ENCODE results near the gene PFN3. TPM values are rescaled to one million over a fixed set of nuclear protein-coding genes. Genes with fewer than 3 reads are reported as not detected.
A peak's percentile ranks its signal among the peaks of the same experiment; 100 is the strongest.

PFN3 gene
- total RNA-seq, 2 donors from 2014 or later: not detected

DNA sequence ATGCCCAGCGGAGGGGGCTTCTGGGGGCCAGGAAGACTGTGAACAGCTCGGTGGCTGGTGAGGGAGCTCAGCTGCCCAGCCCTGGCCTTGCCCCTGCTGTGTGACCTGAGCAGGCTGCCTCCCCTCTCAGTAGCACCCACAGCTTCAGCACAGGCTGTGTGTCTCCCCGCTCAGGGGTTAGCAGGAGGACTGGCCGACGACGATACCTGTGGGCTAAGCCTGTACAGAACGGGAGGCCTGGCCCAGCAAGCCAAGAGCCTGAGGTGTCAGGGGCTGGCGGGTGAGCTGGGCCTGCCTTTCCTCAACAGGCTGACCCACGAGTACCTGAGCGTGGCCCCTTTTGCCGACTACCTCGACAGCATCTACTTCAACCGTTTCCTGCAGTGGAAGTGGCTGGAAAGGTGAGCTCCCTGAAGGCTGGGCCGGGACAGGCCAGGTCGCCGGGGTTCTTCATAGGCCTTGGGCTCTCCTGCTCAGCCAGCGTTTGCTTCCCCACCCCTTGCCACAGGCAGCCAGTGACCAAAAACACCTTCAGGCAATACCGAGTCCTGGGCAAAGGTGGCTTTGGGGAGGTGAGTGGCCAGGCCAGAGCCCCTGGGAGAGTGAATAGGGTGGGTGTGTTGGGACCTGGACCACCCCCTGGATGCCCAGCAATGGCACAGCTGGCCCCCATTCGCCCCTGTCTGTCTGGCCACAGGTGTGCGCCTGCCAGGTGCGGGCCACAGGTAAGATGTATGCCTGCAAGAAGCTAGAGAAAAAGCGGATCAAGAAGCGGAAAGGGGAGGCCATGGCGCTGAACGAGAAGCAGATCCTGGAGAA lies 32.6 kb upstream of the PFN3 start:
- Mint-ChIP-seq H3K4me3 (peak overlapping the region; percentile 70 to 95), H3K27me3 (ENCODE audit: low read depth) (no peaks in the 10 kb centered on the region), H3K9me3 (no peaks in the 10 kb centered on the region), H3K4me1 (ENCODE audit: low read depth) (peaks cover 87% of the 10 kb centered on the region), H3K36me3 (ENCODE audit: insufficient read depth in 2 of 2) (peaks cover 14 to 25% of the 10 kb centered on the region in 2 donors), H3K27ac (peak overlapping the region; percentile 38)
- ATAC-seq (replicated peaks in 1 of 2): no peak
- DNase-seq: no peak

DNA sequence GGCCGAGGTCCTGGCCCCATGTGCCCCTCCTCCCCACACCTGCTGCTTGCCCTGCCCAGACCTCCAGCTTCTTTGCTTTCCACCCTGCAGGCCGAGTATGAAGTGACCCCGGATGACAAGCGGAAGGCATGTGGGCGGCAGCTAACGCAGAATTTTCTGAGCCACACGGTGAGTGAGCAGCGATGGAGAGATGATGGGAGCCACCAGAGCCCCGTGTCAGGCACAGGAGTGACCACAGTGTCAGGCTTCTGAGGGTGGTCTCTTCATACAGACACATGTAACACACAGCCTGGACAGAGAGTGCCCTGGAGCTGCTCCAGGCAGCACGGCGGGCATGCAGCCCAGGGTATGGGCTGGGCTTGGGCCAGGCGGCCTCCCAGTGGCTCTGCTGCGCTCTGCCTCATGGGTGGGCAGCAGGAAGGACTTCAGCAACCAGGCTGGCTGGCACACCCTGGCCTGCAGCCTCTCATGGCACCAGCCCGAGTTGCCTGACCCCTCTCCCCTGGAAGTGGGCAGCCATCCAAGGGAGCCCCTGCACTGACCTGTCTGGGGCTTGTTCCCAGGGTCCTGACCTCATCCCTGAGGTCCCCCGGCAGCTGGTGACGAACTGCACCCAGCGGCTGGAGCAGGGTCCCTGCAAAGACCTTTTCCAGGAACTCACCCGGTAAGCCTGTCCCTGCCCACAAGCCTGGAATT lies 31.8 kb upstream of the PFN3 start:
- Mint-ChIP-seq H3K4me1 (ENCODE audit: low read depth) (peaks cover 82% of the 10 kb centered on the region), H3K27me3 (ENCODE audit: low read depth) (no peaks in the 10 kb centered on the region), H3K36me3 (ENCODE audit: insufficient read depth in 2 of 2) (peaks cover 9 to 20% of the 10 kb centered on the region in 2 donors), H3K27ac (peak overlapping the region; percentile 91), H3K9me3 (no peaks in the 10 kb centered on the region), H3K4me3 (peak overlapping the region; percentile 93 to 95)
- ATAC-seq (replicated peaks in 1 of 2): peak; percentile 1 to 4
- DNase-seq: peak; percentile 62 to 67

DNA sequence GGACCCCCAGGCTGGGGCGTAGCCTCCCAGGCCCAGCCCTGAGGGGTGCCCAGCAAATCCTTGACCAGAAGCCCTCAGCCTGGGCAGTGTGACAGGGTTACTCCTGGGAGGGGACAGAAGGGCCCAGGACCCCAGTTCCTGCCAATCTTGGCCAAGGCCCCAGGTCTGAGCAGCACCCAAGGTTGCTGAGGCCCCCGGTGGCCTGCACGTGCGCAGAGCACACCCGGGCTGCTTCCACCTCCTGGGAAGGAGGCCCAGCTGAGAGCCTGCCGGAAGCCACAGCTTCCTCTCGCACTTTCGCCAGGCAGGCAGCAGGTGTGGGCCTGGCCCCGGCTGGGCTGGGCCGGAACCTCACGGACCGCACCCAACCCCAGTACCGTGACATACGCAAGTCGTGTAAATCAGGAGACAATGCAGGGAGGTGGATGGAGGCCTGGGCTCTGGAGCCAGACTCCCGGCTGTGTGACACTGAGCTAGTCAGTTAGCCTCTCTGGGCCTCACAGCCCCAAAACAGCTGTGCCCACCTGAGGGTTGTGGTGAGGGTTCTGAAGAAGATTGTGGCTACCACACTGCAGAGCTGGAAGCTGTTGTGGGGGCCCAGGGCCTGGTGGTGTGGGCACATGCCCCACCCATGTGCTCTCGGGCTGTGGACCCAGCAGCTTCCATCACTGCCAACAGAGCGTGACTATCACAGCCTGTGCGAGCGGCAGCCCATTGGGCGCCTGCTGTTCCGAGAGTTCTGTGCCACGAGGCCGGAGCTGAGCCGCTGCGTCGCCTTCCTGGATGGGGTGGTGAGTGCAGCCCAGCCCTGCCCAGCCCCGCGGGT lies 31.1 kb upstream of the PFN3 start:
- Mint-ChIP-seq H3K27me3 (ENCODE audit: low read depth) (no peaks in the 10 kb centered on the region), H3K4me3 (peak overlapping the region; percentile 93 to 95), H3K9me3 (no peaks in the 10 kb centered on the region), H3K4me1 (ENCODE audit: low read depth) (peaks cover 77% of the 10 kb centered on the region), H3K27ac (peak overlapping the region; percentile 91), H3K36me3 (ENCODE audit: insufficient read depth in 2 of 2) (peaks cover 6 to 15% of the 10 kb centered on the region in 2 donors)
- peak; percentile 72 to 86 for DNase-seq
- peak; percentile 40 to 56 for ATAC-seq (replicated peaks in 1 of 2)

DNA sequence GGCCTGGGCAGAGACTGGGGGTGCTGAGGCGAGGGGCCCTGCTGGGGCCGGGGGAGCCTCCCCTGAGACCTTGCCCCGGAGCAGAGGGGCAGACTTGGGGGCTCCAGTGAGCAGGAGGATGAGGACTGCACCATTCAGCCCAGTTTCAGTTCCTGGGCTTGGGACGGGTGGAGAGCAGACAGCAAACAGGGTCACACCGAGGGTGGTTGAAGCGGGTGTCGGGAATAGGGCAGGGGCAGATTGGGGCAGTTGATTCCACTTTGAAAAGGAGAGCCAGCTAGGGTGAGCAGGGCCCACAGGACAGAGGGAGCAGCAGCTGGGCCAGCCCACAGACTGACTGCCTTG lies 30.5 kb upstream of the PFN3 start:
- peaks cover 6 to 16% of the 10 kb centered on the region in 2 donors for H3K36me3 Mint-ChIP-seq (ENCODE audit: insufficient read depth in 2 of 2)
- peaks cover 77% of the 10 kb centered on the region for H3K4me1 Mint-ChIP-seq (ENCODE audit: low read depth)

DNA sequence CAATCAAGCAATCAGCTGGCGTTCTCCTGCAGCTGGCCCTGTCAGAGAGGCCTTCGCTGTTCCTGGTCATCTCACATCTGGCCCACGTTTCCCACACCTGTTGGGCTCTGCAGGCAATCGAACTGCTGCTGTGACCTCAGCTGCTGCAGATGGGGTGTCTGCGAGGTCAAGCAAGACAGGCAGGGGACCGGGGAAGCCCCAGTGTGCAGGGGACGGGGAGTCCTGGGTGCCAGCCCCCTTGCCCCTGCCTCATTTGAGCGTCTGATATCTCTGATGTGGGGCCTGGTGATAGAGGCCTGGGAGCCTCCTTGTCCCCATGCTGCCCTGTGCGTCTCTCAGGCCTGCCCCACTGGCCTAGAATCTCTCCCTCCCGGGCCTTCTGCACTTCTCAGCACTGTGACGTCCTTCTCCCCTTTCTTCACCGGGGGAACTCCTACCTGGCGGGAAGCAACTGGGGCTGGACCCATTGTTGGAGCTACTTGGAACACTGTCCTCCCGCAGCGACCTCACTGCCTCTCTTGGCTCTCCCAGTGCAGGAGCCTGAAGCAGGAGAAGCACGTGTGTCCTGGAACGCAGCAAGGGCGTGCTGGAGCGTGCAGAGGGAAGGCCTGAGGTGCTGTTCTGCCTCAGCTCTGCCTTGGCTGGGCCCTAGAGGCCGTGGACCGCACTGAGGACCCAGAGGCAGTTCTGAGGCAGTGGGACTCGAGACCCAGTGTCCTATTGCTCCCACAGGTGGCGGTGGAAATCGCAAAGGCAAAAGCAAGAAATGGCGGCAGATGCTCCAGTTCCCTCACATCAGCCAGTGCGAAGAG lies 29.9 kb upstream of the PFN3 start:
- DNase-seq: no peak
- H3K27me3 Mint-ChIP-seq (ENCODE audit: low read depth): no peaks in the 10 kb centered on the region
- no peak for ATAC-seq (replicated peaks in 1 of 2)
- peaks cover 76% of the 10 kb centered on the region for H3K4me1 Mint-ChIP-seq (ENCODE audit: low read depth)
- peak overlapping the region; percentile 93 to 95 for H3K4me3 Mint-ChIP-seq
- peaks cover 6 to 16% of the 10 kb centered on the region in 2 donors for H3K36me3 Mint-ChIP-seq (ENCODE audit: insufficient read depth in 2 of 2)
- H3K9me3 Mint-ChIP-seq: no peaks in the 10 kb centered on the region
- peak overlapping the region; percentile 90 for H3K27ac Mint-ChIP-seq

More for the DNA sequence above, 30.5 kb upstream of the PFN3 start:
- DNase-seq (no peak), ATAC-seq (replicated peaks in 1 of 2) (no peak)
- Mint-ChIP-seq H3K4me3 (peak overlapping the region; percentile 93 to 95), H3K27ac (peak overlapping the region; percentile 91), H3K27me3 (ENCODE audit: low read depth) (no peaks in the 10 kb centered on the region), H3K9me3 (no peaks in the 10 kb centered on the region)

DNA sequence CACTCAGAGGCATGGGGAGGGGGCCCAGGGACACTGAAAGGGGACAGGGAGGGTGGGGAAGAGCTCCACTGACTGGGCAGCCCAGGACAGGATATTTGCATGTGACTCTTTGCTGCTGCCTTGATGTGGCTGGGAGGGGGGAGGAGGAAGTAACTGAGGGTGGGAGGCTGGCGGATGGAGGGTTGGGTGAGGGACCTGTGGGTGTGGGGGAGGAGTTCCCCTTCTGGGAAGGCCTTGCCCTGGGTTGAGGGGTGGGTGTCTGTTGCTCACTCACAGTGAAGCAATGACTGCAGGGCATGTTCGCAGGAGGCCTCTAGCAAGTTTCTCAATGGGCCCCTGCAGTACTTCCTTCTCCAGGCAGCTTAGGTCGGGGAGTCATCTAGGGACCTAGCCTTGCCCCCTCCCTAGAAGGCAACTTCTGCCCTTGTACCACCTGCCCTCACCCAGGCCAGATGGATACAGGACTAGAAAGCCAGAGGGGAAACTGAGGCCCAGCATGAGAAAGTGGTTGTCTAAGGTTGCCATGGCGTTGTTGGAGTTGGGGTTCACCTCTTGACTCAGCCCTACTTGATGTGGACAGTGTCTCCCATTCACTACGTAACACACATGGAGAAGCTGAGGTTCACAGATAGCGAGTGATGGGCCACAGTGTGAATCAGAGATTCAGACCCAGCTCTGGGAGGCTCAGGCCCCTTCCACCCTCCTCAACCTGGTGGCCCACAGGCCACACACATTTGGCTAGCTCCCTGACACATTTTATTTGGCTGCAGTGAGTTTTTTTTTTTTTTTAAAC lies 29.0 kb upstream of the PFN3 start:
- peaks cover 6 to 16% of the 10 kb centered on the region in 2 donors for H3K36me3 Mint-ChIP-seq (ENCODE audit: insufficient read depth in 2 of 2)

DNA sequence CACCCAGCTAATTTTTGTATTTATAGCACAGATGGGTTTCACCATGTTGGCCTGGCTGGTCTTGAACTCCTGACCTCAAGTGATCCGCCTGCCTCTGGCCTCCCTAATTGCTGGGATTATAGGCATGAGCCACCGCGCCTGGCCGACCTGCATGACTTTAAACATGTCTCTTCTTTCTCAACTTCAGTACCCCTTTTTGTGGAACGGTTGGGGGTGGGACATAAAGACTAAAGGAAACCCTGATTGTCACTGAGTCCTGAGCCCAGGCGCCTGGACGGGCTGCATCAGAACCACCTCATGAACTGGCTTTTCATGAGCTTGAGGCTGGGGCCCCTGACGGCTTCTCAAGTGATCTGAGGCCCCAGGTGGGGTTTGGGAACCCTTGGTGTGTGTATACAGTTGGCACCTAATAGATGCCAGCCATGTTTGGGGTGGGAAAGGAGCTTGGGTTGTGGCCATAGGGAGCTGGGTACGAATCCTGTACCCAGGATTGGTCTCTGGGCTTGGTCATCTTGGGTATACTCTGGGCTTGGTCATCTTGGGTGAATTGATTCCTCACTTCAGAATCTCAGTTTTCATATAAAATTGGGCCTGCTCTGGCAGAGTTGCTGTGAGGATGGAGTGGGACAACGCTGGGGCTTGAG lies 28.2 kb upstream of the PFN3 start:
- ATAC-seq (replicated peaks in 1 of 2) (no peak), DNase-seq (no peak)
- Mint-ChIP-seq H3K27ac (peak overlapping the region; percentile 90), H3K36me3 (ENCODE audit: insufficient read depth in 2 of 2) (peaks cover 6 to 16% of the 10 kb centered on the region in 2 donors), H3K4me3 (peak overlapping the region; percentile 93 to 95), H3K4me1 (ENCODE audit: low read depth) (peaks cover 66% of the 10 kb centered on the region), H3K27me3 (ENCODE audit: low read depth) (no peaks in the 10 kb centered on the region), H3K9me3 (no peaks in the 10 kb centered on the region)

More for the DNA sequence above, 29.0 kb upstream of the PFN3 start:
- Mint-ChIP-seq H3K9me3 (no peaks in the 10 kb centered on the region), H3K27me3 (ENCODE audit: low read depth) (no peaks in the 10 kb centered on the region), H3K4me1 (ENCODE audit: low read depth) (peaks cover 74% of the 10 kb centered on the region), H3K4me3 (peak overlapping the region; percentile 93 to 95), H3K27ac (peak overlapping the region; percentile 90)
- peak; percentile 91 to 97 for DNase-seq
- ATAC-seq (replicated peaks in 1 of 2): peak; percentile 47 to 52

DNA sequence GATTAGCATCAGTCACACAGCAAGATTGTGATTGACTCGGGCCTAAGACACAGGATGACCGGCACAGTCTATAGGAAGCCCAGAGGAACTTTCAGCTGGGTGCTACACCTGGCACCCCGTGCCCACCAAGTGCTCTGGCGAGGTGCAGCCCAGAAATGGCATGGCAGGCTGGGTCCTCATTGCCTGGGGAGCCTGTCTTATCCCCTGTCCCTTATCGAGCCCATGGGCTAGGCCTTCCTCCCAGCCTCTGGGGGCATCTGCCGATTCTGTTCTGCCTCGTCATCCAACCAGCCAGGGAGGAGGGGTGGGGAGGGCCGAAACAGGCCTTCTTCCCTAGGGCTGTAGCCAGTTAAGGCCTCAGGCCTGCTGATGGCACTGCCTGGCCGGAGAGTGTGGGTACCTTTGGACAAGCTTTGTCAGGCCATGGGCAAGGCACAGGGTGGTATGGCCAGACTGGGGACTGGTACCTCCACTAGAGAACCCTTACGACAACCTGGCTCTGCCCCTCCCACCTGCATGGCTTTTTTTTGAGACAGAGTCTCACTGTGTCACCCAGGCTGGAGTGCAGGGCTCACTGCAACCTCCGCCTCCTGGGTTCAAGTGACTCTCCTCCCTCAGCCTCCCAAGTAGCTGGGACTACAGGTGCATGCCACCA lies 27.6 kb upstream of the PFN3 start:
- Mint-ChIP-seq H3K36me3 (ENCODE audit: insufficient read depth in 2 of 2) (peaks cover 4 to 12% of the 10 kb centered on the region in 2 donors), H3K9me3 (no peaks in the 10 kb centered on the region), H3K27ac (peak overlapping the region; percentile 81), H3K4me3 (peak overlapping the region; percentile 93 to 95), H3K4me1 (ENCODE audit: low read depth) (peaks cover 60% of the 10 kb centered on the region), H3K27me3 (ENCODE audit: low read depth) (no peaks in the 10 kb centered on the region)
- DNase-seq (peak; percentile 54 to 55), ATAC-seq (replicated peaks in 1 of 2) (no peak)

DNA sequence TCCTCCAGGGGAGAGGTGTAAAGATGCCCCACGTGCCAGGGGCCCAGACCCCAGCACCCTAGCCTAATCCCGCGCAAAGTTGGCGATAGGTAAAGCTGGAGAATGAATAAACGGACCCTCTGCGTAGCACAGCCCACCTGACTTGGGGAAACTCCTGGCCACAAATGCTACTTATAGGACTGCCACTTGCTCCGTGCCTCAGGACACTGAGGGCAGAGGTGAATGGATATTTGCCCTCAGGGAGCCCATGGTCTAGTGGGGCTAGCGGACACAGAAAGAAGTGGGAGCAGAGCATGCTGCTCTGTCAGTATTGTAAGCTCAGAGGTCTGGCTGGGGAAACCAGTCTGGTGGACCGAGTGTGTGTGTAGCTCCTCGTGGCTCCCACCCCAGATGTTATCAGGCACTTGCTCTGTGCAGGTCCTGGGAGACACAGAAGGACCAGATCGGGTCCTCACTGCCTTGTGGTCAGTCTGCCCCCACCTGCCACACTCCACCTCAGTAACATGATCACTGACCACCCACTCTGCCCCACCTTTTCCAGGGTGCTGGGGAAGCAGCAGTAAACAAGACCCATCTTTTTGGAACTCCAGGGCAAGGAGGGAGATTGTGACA lies 26.9 kb upstream of the PFN3 start:
- no peak for ATAC-seq (replicated peaks in 1 of 2)
- peaks cover 55% of the 10 kb centered on the region for H3K4me1 Mint-ChIP-seq (ENCODE audit: low read depth)
- H3K27me3 Mint-ChIP-seq (ENCODE audit: low read depth): no peaks in the 10 kb centered on the region
- no peak for DNase-seq
- peaks cover 4 to 9% of the 10 kb centered on the region in 2 donors for H3K36me3 Mint-ChIP-seq (ENCODE audit: insufficient read depth in 2 of 2)
- peak overlapping the region; percentile 81 for H3K27ac Mint-ChIP-seq
- H3K9me3 Mint-ChIP-seq: no peaks in the 10 kb centered on the region
- H3K4me3 Mint-ChIP-seq: peak overlapping the region; percentile 93 to 95

DNA sequence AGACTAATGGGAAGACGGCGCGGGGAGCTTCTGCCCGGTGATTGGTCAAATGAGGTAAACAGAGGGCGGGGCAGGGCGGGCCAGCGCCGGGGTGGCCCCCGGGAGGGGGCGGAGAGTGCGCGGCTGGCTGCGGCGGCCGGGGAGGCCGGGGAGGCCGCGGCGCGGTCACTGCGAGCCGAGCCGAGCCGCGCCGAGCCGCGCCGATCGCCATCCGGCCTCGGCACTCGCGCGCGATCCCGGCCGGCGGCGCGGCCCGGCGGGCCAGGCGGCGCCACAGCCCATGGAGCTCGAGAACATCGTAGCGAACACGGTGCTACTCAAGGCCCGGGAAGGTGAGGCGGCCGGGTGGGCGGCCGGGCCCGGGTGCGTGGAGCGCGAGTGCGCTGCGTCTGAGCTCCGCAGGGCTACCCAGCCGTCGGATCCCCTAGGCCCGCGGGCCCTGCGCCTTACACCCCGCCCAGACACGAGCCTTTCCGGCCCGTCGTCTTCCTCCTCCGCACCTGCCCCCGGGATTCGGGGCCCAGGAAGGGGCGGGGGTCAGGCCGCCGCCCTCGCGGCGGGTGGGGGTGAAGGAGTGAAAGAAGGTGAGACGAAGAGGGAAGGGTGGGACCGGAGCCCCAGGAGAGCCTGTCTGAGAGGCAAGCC lies 26.2 kb upstream of the PFN3 start, which contains the start of gene GRK6:
GRK6 (plus strand) TSS at position 111 of the 645 bp plus-strand sequence; CDS start at position 281, 170 bp downstream.
- DNase-seq (peak; percentile 74 to 78), ATAC-seq (replicated peaks in 1 of 2) (peak; percentile 6 to 61)
- Mint-ChIP-seq H3K36me3 (ENCODE audit: insufficient read depth in 2 of 2) (peaks cover 2 to 9% of the 10 kb centered on the region in 2 donors), H3K27me3 (ENCODE audit: low read depth) (no peaks in the 10 kb centered on the region), H3K9me3 (no peaks in the 10 kb centered on the region), H3K27ac (peak within 1 kb of the TSS; percentile 86), H3K4me3 (peak within 1 kb of the TSS; percentile 93 to 95), H3K4me1 (ENCODE audit: low read depth) (peaks cover 50% of the 10 kb centered on the region)
